T-helper 2 cell treated with Interferon-gamma antibody and Interleukin-4, amounts not matched to agents 100 ng/mL and 5 ng/mL, for 36 hours (primary cell): Measurements from ENCODE around the gene JOSD1. TPM values are rescaled to one million over a fixed set of nuclear protein-coding genes. Genes with fewer than 3 reads are reported as not detected.

ENCODE experiments used
- intact Hi-C: fragments of 100-400 bp; cut with micrococcal nuclease; formaldehyde crosslinking; loops from one replicate; pipeline ENCODE4 v1.15.1; 2023
- total RNA-seq: library from RNA; stranded (reverse); gene quantifications from 2 replicates; pipeline ENCODE4 v1.2.3, GENCODE V29; 2022

JOSD1 gene
- total RNA-seq, 1 donor from 2014 or later: 68.6 TPM

GRCh38 chr22:38715176-38715764 lies 14.5 kb upstream of the JOSD1 start:
- intact Hi-C loops: no loop called here

DNA sequence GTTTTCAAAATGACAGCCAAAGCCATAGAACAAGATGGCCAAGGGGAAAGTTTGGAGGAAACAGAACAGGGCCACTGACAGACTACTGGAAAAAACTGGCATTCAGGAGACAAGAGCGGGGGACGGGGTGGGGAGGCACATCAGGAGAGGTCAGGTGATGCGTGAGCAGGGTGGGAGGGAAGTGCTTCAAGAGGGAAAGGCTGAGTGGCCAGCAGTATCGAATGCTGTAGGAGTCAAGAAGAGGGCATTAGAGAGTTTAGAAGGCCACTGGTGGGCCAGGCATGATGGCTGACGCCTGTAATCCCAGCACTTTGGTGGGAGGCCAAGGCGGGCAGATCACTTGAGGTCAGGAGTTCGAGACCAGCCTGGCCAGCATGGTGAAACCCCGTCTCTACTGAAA lies 13.2 kb upstream of the JOSD1 start:
- intact Hi-C loops: no loop called here

- intact Hi-C loops: no loop called here
These were observed 11.9 kb upstream of the JOSD1 start for GRCh38 chr22:38712486-38713207.

GRCh38 chr22:38710866-38711265 lies 10.1 kb upstream of the JOSD1 start:
- intact Hi-C loops: no loop called here

DNA sequence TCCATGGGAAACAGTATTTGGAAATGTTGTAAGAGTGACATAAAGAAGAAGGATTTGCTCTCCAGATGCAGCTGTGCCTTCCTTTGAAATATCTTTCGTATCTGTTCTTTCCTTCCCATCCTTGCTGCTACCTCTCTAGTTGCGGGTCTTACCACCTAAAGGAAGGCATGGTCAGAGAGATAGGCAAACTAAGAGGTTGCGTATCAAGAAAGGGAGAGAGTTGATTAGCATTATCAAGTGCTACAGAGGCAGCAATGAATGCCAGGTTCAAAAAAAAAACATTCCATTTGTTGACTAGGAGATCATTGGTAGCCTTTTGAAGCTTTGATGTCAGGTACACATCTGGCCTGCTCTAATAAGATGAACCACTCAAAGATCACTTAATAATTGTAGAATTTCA lies 9.6 kb upstream of the JOSD1 start:
- intact Hi-C loops: no loop called here

DNA sequence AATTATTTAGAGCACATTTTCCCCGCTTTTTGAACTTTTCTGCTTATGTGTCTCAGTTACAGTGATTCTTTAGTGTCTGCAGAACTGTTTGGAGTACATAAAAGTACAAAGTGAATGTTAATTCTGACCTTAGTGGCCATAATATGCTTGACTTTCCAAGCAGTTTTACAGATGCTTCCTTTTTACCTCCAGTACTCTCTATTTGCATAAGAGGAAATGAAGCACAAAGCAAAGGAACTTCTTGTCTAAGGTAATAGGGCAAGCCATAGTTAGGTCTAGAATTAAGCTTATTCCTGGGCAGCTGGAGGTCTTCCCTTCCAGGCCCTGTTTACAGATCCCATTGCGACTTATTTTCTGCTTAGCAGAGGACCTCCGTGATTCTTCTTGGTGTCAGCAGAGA lies 8.6 kb upstream of the JOSD1 start:
- intact Hi-C loops: loop anchor here (5.0 kb wide), 1 partner anchor 137 kb away; the partner anchor contains the start of gene DMC1

DNA sequence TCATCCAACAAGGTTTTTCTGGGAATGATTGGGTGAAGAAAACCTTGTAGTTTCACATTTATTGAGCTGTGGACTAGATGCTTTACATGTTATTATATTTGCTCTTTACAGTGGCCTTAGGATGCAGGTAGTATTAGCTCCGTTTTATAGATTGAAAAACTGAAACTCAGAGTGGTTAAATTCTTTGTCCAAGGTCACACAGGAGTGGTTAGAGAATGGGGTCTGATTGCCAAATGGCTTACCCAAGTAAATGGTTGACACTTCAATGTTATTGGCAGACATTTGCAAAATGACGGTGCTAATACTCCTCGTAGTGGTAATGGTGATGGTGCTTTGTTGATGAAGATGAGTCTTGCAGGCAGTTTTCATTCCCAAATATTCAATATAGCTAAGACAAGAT lies 7.2 kb upstream of the JOSD1 start:
- intact Hi-C loops: loop anchor here (5.0 kb wide), 1 partner anchor 136 kb away; the partner anchor contains the start of gene DMC1

GRCh38 chr22:38707346-38707745 lies 6.6 kb upstream of the JOSD1 start:
- intact Hi-C loops: loop anchor here (5.0 kb wide), 1 partner anchor 135 kb away; the partner anchor contains the start of gene DMC1

DNA sequence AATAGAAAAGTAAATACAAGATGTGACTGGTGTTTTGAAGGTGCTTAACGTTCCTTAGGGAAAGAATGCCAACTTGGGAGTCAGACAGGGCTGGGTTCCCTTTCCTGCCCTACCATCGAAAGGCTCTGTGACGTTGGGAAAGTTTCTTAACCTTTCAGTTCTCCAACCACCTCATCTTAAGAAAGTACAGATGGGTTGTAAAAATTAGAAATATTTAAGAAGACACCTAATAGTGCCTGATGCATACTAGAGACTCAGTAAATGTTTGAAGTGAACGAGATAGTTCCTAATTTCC lies 6.1 kb upstream of the JOSD1 start:
- intact Hi-C loops: loop anchor here (5.0 kb wide), 1 partner anchor 135 kb away; the partner anchor contains the start of gene DMC1

GRCh38 chr22:38706101-38706900 lies 5.6 kb upstream of the JOSD1 start:
- intact Hi-C loops: loop anchor here (5.0 kb wide), 1 partner anchor 134 kb away; the partner anchor contains the start of gene DMC1

DNA sequence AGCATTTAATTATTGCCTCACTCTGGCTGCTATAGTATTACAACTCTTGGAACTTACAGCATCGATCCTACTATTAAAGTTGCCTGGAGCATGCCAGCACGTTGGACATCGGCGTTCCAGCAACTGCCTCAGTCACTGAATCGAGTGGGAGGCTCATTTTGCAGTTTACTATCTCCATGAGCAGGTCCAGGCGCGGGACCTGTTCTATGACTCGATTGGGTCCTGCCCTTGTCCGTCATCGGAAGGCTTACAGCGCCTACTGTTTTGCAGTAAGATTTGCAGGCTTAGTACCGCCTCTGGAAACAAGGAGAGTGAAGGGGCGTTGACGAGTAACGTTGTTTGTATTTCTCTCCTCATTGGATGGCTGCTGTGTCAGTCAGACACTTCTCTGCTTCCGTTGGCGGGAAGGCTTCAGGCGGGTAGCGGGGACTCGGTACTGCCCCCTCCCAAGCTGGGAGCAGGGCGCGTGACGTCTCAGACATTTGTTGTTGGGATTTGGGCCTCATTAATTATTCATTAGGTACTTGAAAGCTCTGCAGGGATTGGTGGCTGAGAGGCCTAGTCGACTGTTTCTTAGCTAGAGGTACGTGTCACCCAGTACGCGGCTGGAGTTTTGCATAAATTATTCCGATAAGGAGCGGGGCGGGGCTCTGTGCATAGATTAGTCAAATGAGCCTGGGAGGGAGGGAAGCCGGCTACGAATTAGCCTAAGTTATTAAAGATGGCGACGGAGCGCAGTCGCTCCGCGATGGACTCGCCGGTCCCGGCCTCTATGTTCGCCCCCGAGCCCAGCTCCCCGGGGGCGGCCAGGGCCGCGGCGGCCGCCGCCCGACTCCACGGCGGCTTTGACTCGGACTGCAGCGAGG lies 4.7 kb upstream of the JOSD1 start, which contains the start of gene GTPBP1:
GTPBP1 (plus strand) TSS at position 710 of the 866 bp plus-strand sequence; CDS start at position 722, 12 bp downstream.
- intact Hi-C loops: loop anchor here (1.0 to 5.0 kb wide), 4 partner anchors 49 to 613 kb away; partner anchors contain the start of genes DDX17, DMC1 and RPL3

DNA sequence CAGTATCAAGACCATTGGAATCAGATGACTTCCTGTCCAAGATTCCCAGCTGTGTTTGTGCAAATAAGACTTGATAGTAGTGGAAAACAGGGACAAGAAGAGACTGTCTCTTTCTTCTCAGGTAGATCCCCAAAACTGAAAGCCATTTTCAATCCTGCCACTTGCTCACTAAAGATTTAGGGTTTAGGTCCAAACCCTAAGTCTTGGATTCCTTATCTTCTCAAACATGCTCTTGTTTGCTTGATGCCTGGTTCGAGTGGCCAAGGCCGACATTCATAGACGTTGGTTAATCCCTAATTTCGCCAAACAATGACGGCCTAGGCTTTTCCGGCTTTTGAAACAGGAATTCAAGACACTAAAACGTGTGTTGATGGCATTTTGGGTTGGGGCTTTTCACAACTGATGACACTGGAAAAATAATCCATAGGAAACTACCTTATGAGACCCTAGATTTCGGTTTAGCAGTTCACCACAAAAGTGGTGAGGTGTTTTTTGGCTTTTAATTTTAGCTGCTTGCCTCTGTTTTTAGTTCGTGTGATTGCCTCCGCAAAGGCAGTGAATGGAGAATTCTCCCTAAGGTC lies 4.0 kb upstream of the JOSD1 start:
- intact Hi-C loops: loop anchor here (1.0 to 5.0 kb wide), 4 partner anchors 50 to 614 kb away; partner anchors contain the start of genes DDX17, DMC1 and RPL3

DNA sequence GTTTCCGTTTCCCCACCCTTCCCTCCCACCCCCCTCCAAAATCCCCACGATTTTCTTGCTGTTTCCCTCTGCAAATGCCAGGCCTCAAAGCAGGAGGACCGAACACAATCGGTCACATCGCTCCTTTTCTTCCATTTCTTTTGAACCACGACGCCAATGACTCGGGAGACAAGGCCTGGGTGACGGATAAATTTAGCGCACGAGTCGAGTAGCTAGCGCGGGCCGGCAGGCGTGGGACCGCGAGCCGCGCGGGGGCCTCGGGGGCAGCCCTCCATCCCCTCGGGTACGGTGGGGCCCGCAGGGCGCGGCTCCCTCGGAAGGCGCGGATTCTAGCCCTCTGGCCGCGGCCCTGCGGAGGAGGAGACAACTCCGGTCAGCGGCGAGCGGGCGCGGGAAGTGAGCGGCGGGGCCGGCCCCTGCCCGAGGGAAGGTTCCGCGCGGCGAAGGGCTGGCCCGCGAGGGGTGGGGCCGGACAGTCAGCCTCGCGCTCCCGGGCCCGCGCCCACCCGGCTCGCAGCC lies 414 bp downstream of the JOSD1 start:
- intact Hi-C loops: loop anchor here (1.0 to 2.0 kb wide), 2 partner anchors 20 to 44 kb away; partner anchors contain the start of genes CBY1, FAM227A and TOMM22

DNA sequence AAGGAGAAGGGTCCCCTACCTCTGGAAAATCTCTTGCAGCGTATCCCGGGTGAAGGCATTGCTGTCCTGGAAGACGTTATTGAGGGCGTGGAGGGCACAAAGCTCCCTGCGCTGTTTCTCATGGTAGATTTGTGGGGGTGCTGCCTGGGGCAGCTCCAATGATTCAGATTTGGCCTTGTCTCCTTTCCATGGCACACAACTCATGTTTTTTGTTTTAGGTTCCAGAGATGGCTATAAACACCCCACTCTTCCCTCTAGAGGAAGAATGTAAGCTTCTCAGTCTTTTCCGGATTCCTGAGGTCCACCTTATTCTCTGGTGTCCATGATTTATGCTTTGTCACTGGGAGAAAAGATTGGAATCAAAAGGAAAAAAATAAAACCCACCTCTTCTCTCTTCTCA lies 959 bp downstream of the JOSD1 start:
- intact Hi-C loops: loop anchor here (1.0 to 2.0 kb wide), 2 partner anchors 19 to 43 kb away; partner anchors contain the start of genes CBY1, FAM227A and TOMM22

- intact Hi-C loops: no loop called here
These were observed 1.6 kb downstream of the JOSD1 start for GRCh38 chr22:38699143-38699542.

DNA sequence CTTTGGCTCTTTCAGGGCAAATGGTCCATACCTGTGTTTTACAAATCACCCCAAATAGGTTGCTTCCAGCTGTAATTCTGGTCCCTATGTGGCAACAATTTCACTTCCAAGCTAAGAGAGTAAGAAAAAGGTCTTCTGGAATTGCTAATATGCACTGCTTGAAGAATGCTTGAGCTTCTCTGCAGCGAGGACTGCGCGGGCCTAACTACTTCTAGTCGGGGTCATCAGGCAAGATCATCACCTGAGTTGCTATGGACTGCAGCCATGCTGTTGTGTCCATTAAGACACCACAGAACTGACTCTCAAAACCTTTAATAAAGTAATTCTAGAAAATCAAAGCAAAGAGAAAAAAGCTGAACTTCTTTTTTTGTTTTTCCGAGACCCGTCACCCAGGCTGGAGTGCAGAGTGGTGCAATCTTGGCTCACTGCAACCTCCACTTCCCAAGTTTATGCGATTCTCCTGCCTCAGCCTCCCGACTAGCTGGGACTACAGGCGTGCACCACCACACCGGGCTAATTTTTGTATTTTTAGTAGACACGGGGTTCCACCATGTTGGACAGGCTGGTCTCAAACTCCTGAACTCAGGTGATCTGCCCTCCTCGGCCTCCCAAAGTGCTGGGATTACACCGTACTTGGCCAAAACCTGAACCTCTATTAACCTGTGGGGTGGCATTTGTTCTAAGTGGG lies 2.2 kb downstream of the JOSD1 start:
- intact Hi-C loops: no loop called here

DNA sequence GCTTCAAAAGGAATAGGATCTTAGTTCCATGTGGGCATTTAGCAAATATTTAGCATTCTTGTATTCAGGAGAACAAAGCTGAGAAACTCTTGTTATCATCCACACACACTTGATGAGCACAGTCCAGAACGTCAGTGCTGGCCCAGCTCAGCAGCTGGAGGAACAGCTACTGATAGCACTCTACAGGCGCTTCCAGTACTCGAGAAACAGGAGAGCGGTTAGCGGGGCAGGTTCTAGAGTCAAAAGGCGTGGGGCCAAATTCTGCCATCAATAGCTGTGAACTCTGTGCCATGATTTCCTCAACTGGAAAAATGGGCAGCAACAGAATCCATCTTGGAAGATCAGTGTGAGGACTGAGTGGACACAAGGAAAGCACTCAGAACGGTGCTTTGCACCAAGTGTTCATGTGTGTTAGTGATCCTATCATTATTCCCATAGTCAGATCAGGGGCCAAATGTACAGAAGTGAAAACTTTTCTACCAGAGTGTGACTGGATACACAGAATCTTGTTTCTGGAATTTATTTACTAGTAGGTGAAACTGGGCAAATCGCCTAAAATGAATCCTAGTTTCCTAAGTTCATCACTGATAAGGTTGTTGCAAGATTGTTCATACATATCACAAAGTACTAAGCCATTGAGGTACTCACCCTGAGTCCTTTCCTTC lies 3.2 kb downstream of the JOSD1 start:
- intact Hi-C loops: no loop called here

GRCh38 chr22:38696606-38697424 lies 3.9 kb downstream of the JOSD1 start:
- intact Hi-C loops: no loop called here
